GM23248 (cell line): ENCODE results near the gene BICC1.

Experiments used
- EZH2 ChIP-seq: fragments of 200-600 bp; sonication (generic); IDR thresholded peaks from 2 replicates; pipeline ENCODE4 v1.6.1; 2018; ENCODE audit warnings: antibody characterized with exemption, mild to moderate bottlenecking; ENCODE audit not compliant: insufficient read depth, poor library complexity, severe bottlenecking
- EZH2phosphoT487 ChIP-seq: fragments of 200-600 bp; sonication (generic); IDR thresholded peaks from 2 replicates; pipeline ENCODE4 v1.6.1; 2018; ENCODE audit warnings: antibody characterized with exemption, moderate library complexity, mild to moderate bottlenecking, low read depth; ENCODE audit not compliant: insufficient read depth

DNA sequence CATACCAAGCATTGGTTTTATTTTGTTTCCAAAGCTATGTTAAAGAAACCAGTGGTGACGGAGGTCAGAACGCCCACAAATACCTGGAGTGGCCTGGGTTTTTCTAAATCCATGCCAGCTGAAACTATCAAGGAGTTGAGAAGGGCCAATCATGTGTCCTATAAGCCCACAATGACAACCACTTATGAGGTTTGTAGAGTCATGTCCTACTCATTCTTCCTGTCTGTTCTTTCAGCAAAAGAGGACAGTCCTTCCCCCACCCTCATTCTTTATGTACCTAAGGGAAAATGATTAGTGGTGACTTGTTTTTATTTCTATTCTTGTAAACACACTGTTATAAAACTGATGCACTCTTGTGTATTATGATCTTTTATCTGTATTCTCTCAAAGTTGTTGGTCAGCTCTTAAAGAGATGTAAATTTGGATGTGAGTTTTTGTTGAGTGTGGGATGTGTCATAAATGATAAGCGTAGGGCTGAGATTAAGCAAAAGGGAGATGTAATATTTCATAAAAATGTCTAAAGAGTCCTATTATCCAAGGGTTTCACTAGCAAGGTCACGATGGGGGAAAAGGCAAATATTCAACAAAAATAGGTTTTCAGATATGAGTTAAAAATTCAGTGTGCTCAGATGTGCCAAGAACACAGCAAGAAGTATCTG lies 294.4 kb downstream of the BICC1 start:
- TF ChIP-seq EZH2 = no peak
- no peak for TF ChIP-seq EZH2phosphoT487
